ENCODE measurements around the gene CCR1. TPM values are rescaled to one million over a fixed set of nuclear protein-coding genes. Genes with fewer than 3 reads are reported as not detected.
"Not testable (repeated sequence)": the region's sequence is repeated elsewhere in the genome, so short reads cannot be mapped to it uniquely, and the experiment has no call there.

CCR1 gene
- total RNA-seq, 1 donor from 2014 or later = not detected

GRCh38 chr3:46162975-46163555, 45.0 kb downstream of the CCR1 start:
- peak; percentile 86 for DNase-seq (ENCODE audit: low read depth)
- no peak overlapping the region for H3K4me3 ChIP-seq (ENCODE audit: low read depth, low read length)
- peak; percentile 77 for FAIRE-seq
- H3K36me3 ChIP-seq (ENCODE audit: control insufficient read depth, insufficient read depth, low read length) = no peaks in the 10 kb centered on the region
- TF ChIP-seq CTCF (IDR thresholded peaks at IDR 0.05; ENCODE audit: insufficient read depth, low read length, severe bottlenecking) = peak; percentile 23
- H3K27me3 ChIP-seq (ENCODE audit: control insufficient read depth, insufficient read depth, low read length) = no peaks in the 10 kb centered on the region

GRCh38 chr3:46157685-46158084, 50.4 kb downstream of the CCR1 start:
- FAIRE-seq; H3K27me3 ChIP-seq (ENCODE audit: control insufficient read depth, insufficient read depth, low read length); DNase-seq (ENCODE audit: low read depth); H3K36me3 ChIP-seq (ENCODE audit: control insufficient read depth, insufficient read depth, low read length); H3K4me3 ChIP-seq (ENCODE audit: low read depth, low read length): not testable (repeated sequence)

- FAIRE-seq (no peak), DNase-seq (ENCODE audit: low read depth) (no peak)
- H3K36me3 ChIP-seq (ENCODE audit: control insufficient read depth, insufficient read depth, low read length) = no peaks in the 10 kb centered on the region
- H3K27me3 ChIP-seq (ENCODE audit: control insufficient read depth, insufficient read depth, low read length) = no peaks in the 10 kb centered on the region
- no peak overlapping the region for H3K4me3 ChIP-seq (ENCODE audit: low read depth, low read length)
- no peak for TF ChIP-seq CTCF (IDR thresholded peaks at IDR 0.05; ENCODE audit: insufficient read depth, low read length, severe bottlenecking)
Measured at GRCh38 chr3:46154311-46154710, 53.8 kb downstream of the CCR1 start.

Other genes with a start within 250 kb of the CCR1 start
- 7.9 and 18.1 TPM in 2 replicates for gene FYCO1, start 212.5 kb downstream of the CCR1 start, total RNA-seq
- gene XCR1, start 180.8 kb downstream of the CCR1 start, total RNA-seq = under 0.01 TPM in 1 of 2 replicates, not detected in the other
- under 0.01 TPM in 1 of 2 replicates, not detected in the other for gene CCR3, start 34.1 kb upstream of the CCR1 start, total RNA-seq
- gene CCR2, start 145.8 kb upstream of the CCR1 start, total RNA-seq = 0.13 TPM in 1 of 2 replicates, not detected in the other
- not detected in 2 replicates for gene CCR5, start 162.6 kb upstream of the CCR1 start, total RNA-seq
- 0.13 and 0.26 TPM in 2 replicates for gene CCRL2, start 198.9 kb upstream of the CCR1 start, total RNA-seq

Measured in bronchial epithelial cell (primary cell).